ENCODE data around the gene NPM3. TPM values are rescaled to one million over a fixed set of nuclear protein-coding genes. Genes with fewer than 3 reads are reported as not detected.

NPM3 gene
- polyA plus RNA-seq, 1 of the 3 experiments (the other 2 are of a cell fraction), result 105 TPM

DNA sequence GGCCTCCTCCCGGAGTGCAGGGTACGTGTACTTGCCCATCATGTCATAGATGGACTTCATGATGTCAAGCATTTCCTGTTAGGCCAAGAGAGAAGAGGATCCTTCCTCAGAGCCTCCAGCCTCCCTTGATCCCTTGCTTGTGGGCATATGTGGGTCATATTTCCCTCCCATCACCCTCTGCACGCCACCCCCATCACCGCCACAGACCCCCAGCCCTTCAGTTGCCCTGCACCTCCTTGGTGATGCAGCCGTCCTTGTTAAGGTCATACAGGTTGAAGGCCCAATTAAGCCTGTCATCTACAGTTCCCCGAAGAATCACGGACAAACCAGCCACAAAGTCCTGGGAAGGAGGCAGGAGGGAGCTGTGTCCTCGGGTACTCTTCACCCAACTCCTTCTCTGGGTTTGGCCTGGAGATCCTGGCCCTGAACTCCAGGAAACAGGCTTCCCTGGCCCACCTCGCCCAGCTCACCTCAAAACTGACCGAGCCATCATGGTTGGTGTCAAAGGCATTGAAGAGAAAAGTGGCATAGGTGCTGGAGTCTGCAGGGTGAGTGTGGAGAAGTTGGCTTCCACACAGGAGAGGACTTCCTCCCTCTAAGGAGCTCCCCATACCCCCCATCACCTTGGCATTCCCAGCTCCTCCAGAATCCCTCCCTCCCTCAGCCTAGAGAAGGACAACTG lies 44.8 kb upstream of the NPM3 start:
- Histone ChIP-seq H2AFZ (ENCODE audit: low read depth) (no peak overlapping the region), H3K9me3 (no peaks in the 10 kb centered on the region), H3K36me3 (replicated peaks in 1 of 2; ENCODE audit: control insufficient read depth in 1 of 2, insufficient read depth in 2 of 2, low read length in 1 of 2) (no peaks in the 10 kb centered on the region), H3K27me3 (ENCODE audit: insufficient read depth) (no peaks in the 10 kb centered on the region), H3K4me3 (ENCODE audit: low read depth in 2 of 2, low read length in 1 of 2) (no peak overlapping the region), H3K9ac (no peak overlapping the region), H4K20me1 (ENCODE audit: insufficient read depth) (no peaks in the 10 kb centered on the region), H3K4me2 (no peak overlapping the region), H3K9me2 (no peaks in the 10 kb centered on the region), H3K79me2 (ENCODE audit: insufficient read depth) (no peaks in the 10 kb centered on the region), H3K27ac (ENCODE audit: low read depth in 2 of 2, low read length in 1 of 2) (no peak overlapping the region), H3F3A (replicated peaks; ENCODE audit: insufficient read depth) (no peaks in the 10 kb centered on the region), H3K4me1 (ENCODE audit: control insufficient read depth in 1 of 2, insufficient read depth in 2 of 2, low read depth in 1 of 2, low read length in 1 of 2) (peaks cover 14 to 31% of the 10 kb centered on the region in 2 experiments; a peak in 3 of 4 replicates)
- POLR2A ChIA-PET, result interaction anchor here (0.8 kb wide), 1 partner anchor 10 kb away, joined by 4 read pairs; the partner anchor contains the start of gene OGA
- WGBS (ENCODE audit: low lambda C conversion rate), result 92% methylated on average over 9 of the region's 10 CpGs
- TF ChIP-seq RFX5 (IDR thresholded peaks at IDR 0.05; ENCODE audit: low read length), result no peak
- no peak for TF ChIP-seq NFIC (IDR thresholded peaks at IDR 0.05; ENCODE audit: borderline replicate concordance)
- TF ChIP-seq TCF12 (IDR thresholded peaks at IDR 0.05), result no peak
- no peak for TF ChIP-seq EP300 (IDR thresholded peaks at IDR 0.05; ENCODE audit: borderline replicate concordance in 1 of 2, low read depth in 1 of 2, low read length in 1 of 2)
- no peak for DNase-seq
- CTCF ChIA-PET, result interaction anchor here (0.9 to 8.5 kb wide), 4 partner anchors 14 to 180 kb away, joined by 3 to 73 read pairs (median 3); partner anchors contain the start of genes KCNIP2 and NPM3

DNA sequence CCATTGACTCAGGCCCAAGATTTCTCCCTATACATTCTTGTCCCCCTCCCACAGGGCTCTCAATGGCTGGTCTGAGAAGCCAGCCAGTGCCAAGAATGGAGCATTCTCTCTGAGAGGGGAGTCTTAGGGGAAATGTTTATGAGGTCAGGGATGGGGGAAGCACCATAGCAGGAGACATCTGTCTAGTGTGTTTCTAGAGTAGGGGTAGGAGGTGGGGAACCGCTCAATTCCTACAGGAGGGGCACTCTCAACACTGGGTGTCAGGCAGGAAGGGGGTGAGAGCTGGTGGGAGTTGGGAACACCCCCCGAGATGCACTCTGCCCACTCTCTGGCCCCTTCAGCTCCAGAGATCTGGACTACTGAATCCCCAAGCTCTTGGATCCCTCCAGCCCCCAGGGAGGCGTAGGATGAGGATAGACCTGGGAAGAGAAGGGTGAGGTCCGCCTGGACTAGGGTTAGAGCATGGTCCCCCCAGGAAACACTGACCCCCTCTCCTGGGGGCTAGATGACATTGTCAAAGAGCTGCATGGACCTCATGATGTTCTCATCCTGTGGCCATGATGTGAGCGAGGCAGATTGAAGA lies 43.7 kb upstream of the NPM3 start:
- Histone ChIP-seq H4K20me1 (ENCODE audit: insufficient read depth) (no peaks in the 10 kb centered on the region), H3K27ac (ENCODE audit: low read depth in 2 of 2, low read length in 1 of 2) (no peak overlapping the region), H3K9ac (no peak overlapping the region), H3K4me3 (ENCODE audit: low read depth in 2 of 2, low read length in 1 of 2) (no peak overlapping the region), H3K4me1 (ENCODE audit: control insufficient read depth in 1 of 2, insufficient read depth in 2 of 2, low read depth in 1 of 2, low read length in 1 of 2) (peaks cover 9 to 20% of the 10 kb centered on the region in 2 experiments; a peak in 3 of 4 replicates), H2AFZ (ENCODE audit: low read depth) (no peak overlapping the region), H3K4me2 (peak overlapping the region; percentile 38; the same call in 1 of the 2 replicates), H3K79me2 (ENCODE audit: insufficient read depth) (no peaks in the 10 kb centered on the region), H3K9me2 (no peaks in the 10 kb centered on the region), H3K27me3 (ENCODE audit: insufficient read depth) (no peaks in the 10 kb centered on the region), H3K9me3 (no peaks in the 10 kb centered on the region), H3F3A (replicated peaks; ENCODE audit: insufficient read depth) (no peaks in the 10 kb centered on the region), H3K36me3 (replicated peaks in 1 of 2; ENCODE audit: control insufficient read depth in 1 of 2, insufficient read depth in 2 of 2, low read length in 1 of 2) (no peaks in the 10 kb centered on the region)
- DNase-seq, result no peak
- 89% methylated on average over 4 of the region's 5 CpGs for WGBS (ENCODE audit: low lambda C conversion rate)
- POLR2A ChIA-PET, result interaction anchor here (0.8 kb wide), 1 partner anchor 8 kb away, joined by 4 read pairs; the partner anchor contains the start of gene OGA
- CTCF ChIA-PET, result interaction anchor here (1.0 to 8.5 kb wide), 4 partner anchors 9 to 181 kb away, joined by 3 to 73 read pairs (median 4); partner anchors contain the start of genes KCNIP2 and NPM3
- TF ChIP-seq, protein P1, sequence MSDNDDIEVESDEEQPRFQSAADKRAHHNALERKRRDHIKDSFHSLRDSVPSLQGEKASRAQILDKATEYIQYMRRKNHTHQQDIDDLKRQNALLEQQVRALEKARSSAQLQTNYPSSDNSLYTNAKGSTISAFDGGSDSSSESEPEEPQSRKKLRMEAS (IDR thresholded peaks at IDR 0.05; ENCODE audit: low read depth), result no peak
- TF ChIP-seq TAF1 (IDR thresholded peaks at IDR 0.05; ENCODE audit: borderline replicate concordance, low read depth, low read length), result no peak
- TF ChIP-seq, protein P2, sequence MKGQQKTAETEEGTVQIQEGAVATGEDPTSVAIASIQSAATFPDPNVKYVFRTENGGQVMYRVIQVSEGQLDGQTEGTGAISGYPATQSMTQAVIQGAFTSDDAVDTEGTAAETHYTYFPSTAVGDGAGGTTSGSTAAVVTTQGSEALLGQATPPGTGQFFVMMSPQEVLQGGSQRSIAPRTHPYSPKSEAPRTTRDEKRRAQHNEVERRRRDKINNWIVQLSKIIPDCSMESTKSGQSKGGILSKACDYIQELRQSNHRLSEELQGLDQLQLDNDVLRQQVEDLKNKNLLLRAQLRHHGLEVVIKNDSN (IDR thresholded peaks at IDR 0.05; ENCODE audit: borderline replicate concordance, low read depth), result no peak
- no peak for TF ChIP-seq FOXM1 (IDR thresholded peaks at IDR 0.05; ENCODE audit: low read depth)
- no peak for TF ChIP-seq GABPA (IDR thresholded peaks at IDR 0.05; ENCODE audit: low read depth)

All from SK-N-SH (cell line).